MM.1S (cell line): ENCODE measurements around the gene RNASEH1.

Source experiments
- DNase-seq: peaks from one replicate; pipeline ENCODE4 v3.0.0-alpha.2; 2015
- H2AFZ ChIP-seq: fragments of 300-600 bp; sonication (generic); 2 replicates; pipeline ENCODE4 v1.6.0; 2016; ENCODE audit warnings: antibody characterized with exemption, low read length
- H3F3A ChIP-seq: fragments of 300-600 bp; sonication (generic); 2 replicates; pipeline ENCODE4 v1.6.1; 2016; ENCODE audit warnings: mild to moderate bottlenecking, antibody characterized with exemption, low read length, moderate library complexity, mixed read lengths; ENCODE audit not compliant: insufficient read depth
- H3K27ac ChIP-seq: fragments of 300-600 bp; sonication (generic); 2 replicates; pipeline ENCODE4 v1.5.1; 2016; ENCODE audit warnings: mild to moderate bottlenecking, low read length
- H3K27me3 ChIP-seq: fragments of 300-600 bp; sonication (generic); replicated peaks from 2 replicates; pipeline ENCODE4 v1.6.0; 2016; ENCODE audit warnings: low read length; ENCODE audit not compliant: insufficient read depth
- H3K36me3 ChIP-seq: fragments of 300-600 bp; sonication (generic); replicated peaks from 2 replicates; pipeline ENCODE4 v1.6.1; 2016; ENCODE audit warnings: mild to moderate bottlenecking, low read length, mixed read lengths; ENCODE audit not compliant: insufficient read depth
- H3K4me1 ChIP-seq: fragments of 300-600 bp; sonication (generic); 2 replicates; pipeline ENCODE4 v1.6.1; 2016; ENCODE audit warnings: low read length, mixed read lengths
- H3K4me2 ChIP-seq: fragments of 300-600 bp; sonication (generic); 2 replicates; pipeline ENCODE4 v1.6.0; 2016; ENCODE audit warnings: low read depth, low read length
- H3K4me3 ChIP-seq: fragments of 300-600 bp; sonication (generic); 2 replicates; pipeline ENCODE4 v1.5.1; 2016; ENCODE audit warnings: low read length, mixed read lengths
- H3K79me2 ChIP-seq: fragments of 300-600 bp; sonication (generic); 2 replicates; pipeline ENCODE4 v1.6.1; 2016; ENCODE audit warnings: mixed run types, low read length, mixed read lengths
- H3K9ac ChIP-seq: fragments of 300-600 bp; sonication (generic); 2 replicates; pipeline ENCODE4 v1.6.1; 2016; ENCODE audit warnings: low read length, mixed read lengths
- H3K9me2 ChIP-seq: fragments of 300-600 bp; sonication (generic); replicated peaks from 2 replicates; pipeline ENCODE4 v1.6.1; 2016; ENCODE audit warnings: mild to moderate bottlenecking, low read length, mixed read lengths; ENCODE audit not compliant: insufficient read depth
- H3K9me3 ChIP-seq: fragments of 300-600 bp; sonication (generic); replicated peaks from 2 replicates; pipeline ENCODE4 v1.6.1; 2016; ENCODE audit warnings: mild to moderate bottlenecking, low read length, mixed read lengths; ENCODE audit not compliant: insufficient read depth
- H4K20me1 ChIP-seq: fragments of 300-600 bp; sonication (generic); 2 replicates; pipeline ENCODE4 v1.6.1; 2016; ENCODE audit warnings: mild to moderate bottlenecking, low read length, moderate library complexity, mixed read lengths; ENCODE audit not compliant: insufficient read depth
- EZH2 ChIP-seq: fragments of 300-600 bp; sonication (generic); optimal IDR thresholded peaks from 2 replicates; pipeline ENCODE3; 2017; ENCODE audit warnings: low read depth, mild to moderate bottlenecking, antibody characterized with exemption, low read length, mixed read lengths
- EZH2phosphoT487 ChIP-seq: fragments of 300-600 bp; sonication (generic); IDR thresholded peaks from 2 replicates; pipeline ENCODE4 v1.6.1; 2018; ENCODE audit warnings: antibody characterized with exemption, low read length
- TF ChIP-seq, protein P1 (sequence below): fragments of 300-600 bp; sonication (generic); IDR thresholded peaks from 2 replicates; pipeline ENCODE4 v1.5.1; 2016; ENCODE audit warnings: antibody characterized with exemption, low read length, mixed read lengths

Gene RNASEH1

DNA sequence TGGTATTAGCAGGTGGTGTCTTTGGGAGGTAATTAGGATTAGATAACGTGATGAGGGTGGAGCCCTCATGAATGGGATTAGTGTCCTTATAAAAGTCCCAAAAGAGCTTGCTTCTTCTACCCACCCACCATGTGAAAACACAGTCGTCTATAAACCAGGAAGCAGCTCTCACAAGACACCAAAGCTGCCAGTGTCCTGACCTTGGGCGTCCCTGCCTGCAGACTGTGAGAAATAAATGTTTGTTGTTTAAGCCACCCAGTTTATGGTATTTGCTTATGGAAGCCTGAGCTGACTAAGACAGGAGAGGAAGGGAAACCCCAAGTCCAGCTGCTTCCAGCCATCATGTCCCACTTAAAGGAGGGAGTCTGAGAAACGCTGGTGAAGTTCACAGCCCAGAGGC lies 52.4 kb downstream of the RNASEH1 start:
- no peak for DNase-seq
- TF ChIP-seq, protein P1, sequence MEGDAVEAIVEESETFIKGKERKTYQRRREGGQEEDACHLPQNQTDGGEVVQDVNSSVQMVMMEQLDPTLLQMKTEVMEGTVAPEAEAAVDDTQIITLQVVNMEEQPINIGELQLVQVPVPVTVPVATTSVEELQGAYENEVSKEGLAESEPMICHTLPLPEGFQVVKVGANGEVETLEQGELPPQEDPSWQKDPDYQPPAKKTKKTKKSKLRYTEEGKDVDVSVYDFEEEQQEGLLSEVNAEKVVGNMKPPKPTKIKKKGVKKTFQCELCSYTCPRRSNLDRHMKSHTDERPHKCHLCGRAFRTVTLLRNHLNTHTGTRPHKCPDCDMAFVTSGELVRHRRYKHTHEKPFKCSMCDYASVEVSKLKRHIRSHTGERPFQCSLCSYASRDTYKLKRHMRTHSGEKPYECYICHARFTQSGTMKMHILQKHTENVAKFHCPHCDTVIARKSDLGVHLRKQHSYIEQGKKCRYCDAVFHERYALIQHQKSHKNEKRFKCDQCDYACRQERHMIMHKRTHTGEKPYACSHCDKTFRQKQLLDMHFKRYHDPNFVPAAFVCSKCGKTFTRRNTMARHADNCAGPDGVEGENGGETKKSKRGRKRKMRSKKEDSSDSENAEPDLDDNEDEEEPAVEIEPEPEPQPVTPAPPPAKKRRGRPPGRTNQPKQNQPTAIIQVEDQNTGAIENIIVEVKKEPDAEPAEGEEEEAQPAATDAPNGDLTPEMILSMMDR, result no peak
- TF ChIP-seq EZH2 (no peak), EZH2phosphoT487 (no peak)
- Histone ChIP-seq H3K36me3 (peaks cover 8% of the 10 kb centered on the region; the same call in 1 of the 2 replicates), H3K9ac (no peak overlapping the region), H3K4me3 (no peak overlapping the region), H2AFZ (no peak overlapping the region), H3K9me3 (no peaks in the 10 kb centered on the region), H3K27me3 (no peaks in the 10 kb centered on the region), H3K9me2 (no peaks in the 10 kb centered on the region), H3K79me2 (peaks cover 50% of the 10 kb centered on the region), H4K20me1 (no peaks in the 10 kb centered on the region), H3F3A (no peaks in the 10 kb centered on the region), H3K27ac (no peak overlapping the region), H3K4me2 (no peak overlapping the region), H3K4me1 (no peaks in the 10 kb centered on the region)

- Histone ChIP-seq H3K9me3 (no peaks in the 10 kb centered on the region), H3K79me2 (peaks cover 50% of the 10 kb centered on the region), H3K36me3 (peaks cover 8% of the 10 kb centered on the region; the same call in 1 of the 2 replicates), H3K27ac (no peak overlapping the region), H3K4me1 (no peaks in the 10 kb centered on the region), H3F3A (no peaks in the 10 kb centered on the region), H2AFZ (no peak overlapping the region), H4K20me1 (no peaks in the 10 kb centered on the region), H3K9me2 (no peaks in the 10 kb centered on the region), H3K9ac (no peak overlapping the region), H3K4me3 (no peak overlapping the region), H3K27me3 (no peaks in the 10 kb centered on the region), H3K4me2 (no peak overlapping the region)
- DNase-seq, result no peak
- TF ChIP-seq EZH2phosphoT487, result no peak
- no peak for TF ChIP-seq EZH2
- TF ChIP-seq, protein P1, result no peak
Observed at GRCh38 chr2:3504741-3505140, 53.4 kb downstream of the RNASEH1 start.

DNA sequence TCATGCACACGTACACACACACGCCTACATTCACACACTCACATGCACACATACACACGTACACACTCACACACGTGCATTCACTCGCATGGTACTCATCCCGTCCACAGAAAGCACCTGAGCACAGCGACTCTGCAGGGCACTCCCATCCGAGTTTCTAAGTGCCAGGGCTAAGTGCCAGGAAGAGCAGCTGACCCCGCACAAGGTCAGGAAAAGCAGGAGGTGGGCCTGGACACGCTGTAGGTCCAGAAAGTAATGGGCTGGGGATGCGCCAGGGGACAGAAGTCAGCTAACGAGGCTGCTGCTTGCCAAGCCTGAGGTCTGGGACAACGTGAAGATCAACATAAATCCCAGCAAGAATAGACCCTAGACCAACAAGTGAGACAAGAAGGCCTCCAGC lies 54.6 kb downstream of the RNASEH1 start:
- H3K9me3 ChIP-seq, result no peaks in the 10 kb centered on the region
- H3K27ac ChIP-seq, result no peak overlapping the region
- H3K4me3 ChIP-seq, result no peak overlapping the region
- H3K36me3 ChIP-seq, result peaks cover 8% of the 10 kb centered on the region; the same call in 1 of the 2 replicates
- DNase-seq, result no peak
- H3K9me2 ChIP-seq, result no peaks in the 10 kb centered on the region
- no peaks in the 10 kb centered on the region for H4K20me1 ChIP-seq
- no peak overlapping the region for H3K9ac ChIP-seq
- TF ChIP-seq EZH2phosphoT487 (no peak), EZH2 (no peak)
- TF ChIP-seq, protein P1, result no peak
- H3K27me3 ChIP-seq, result no peaks in the 10 kb centered on the region
- H3F3A ChIP-seq, result no peaks in the 10 kb centered on the region
- no peak overlapping the region for H3K4me2 ChIP-seq
- H2AFZ ChIP-seq, result no peak overlapping the region
- H3K79me2 ChIP-seq, result peaks cover 46% of the 10 kb centered on the region
- no peaks in the 10 kb centered on the region for H3K4me1 ChIP-seq
